HUDEP-2 (cell line): Measurements from ENCODE around the gene NAALADL1.

Experiments used
- DNase-seq, 76 experiments: peaks; one replicate each; lab custom pipeline; 2025; ENCODE audit not compliant: unreplicated experiment in 76 of 76; lab: John Stamatoyannopoulos, UW

NAALADL1 gene

GRCh38 chr11:65055538-65055937, 2.8 kb downstream of the NAALADL1 start:
- DNase-seq: no peak

GRCh38 chr11:65053827-65054508, 4.4 kb downstream of the NAALADL1 start:
- DNase-seq: no peak

- DNase-seq: no peak
These were observed 6.9 kb downstream of the NAALADL1 start for GRCh38 chr11:65051398-65051858.

- DNase-seq: peak in 1 of 76 experiments; percentile 12
These were observed 10.6 kb downstream of the NAALADL1 start for GRCh38 chr11:65047581-65048422.

DNA sequence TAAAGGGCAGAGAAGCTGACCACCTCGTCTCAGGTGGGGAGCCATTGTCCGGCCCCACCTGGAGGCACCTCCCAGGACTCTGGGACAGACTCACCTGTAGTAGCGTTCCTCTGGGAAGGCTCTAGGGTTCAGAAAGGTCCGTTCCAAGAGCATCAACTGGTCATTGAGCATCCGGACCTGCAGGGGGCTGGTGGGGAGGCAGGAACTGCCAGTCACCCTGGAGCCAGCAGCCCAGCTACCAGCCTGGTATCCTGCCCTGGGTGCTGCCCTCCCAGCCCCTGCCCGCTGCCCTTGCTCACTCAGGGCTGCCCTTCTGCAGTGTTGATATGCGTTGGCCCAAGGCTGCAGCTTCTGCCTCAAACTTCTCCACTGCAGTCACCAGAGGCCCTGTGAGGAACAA, 12.6 kb downstream of the NAALADL1 start:
- no peak for DNase-seq

DNA sequence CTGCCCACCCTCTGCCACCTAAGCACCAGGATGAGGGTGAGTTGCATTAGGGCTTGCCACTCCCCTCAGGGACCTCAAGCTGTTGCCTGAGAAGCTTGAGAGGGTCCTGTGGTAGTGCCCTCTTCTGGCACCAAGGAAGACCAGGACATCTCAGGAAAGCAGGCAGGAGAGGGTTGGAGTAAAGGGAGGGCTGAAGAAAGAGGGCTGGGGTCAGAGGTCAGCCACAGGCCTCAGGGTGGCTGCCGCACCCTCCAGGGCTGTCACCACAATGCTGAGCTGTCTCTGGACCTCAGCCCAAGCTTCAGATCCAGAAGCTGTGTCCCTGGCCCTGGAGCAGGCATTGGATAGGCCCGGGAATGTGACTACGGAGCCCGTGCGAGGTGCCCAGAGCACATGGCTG, 13.3 kb downstream of the NAALADL1 start:
- no peak for DNase-seq

DNA sequence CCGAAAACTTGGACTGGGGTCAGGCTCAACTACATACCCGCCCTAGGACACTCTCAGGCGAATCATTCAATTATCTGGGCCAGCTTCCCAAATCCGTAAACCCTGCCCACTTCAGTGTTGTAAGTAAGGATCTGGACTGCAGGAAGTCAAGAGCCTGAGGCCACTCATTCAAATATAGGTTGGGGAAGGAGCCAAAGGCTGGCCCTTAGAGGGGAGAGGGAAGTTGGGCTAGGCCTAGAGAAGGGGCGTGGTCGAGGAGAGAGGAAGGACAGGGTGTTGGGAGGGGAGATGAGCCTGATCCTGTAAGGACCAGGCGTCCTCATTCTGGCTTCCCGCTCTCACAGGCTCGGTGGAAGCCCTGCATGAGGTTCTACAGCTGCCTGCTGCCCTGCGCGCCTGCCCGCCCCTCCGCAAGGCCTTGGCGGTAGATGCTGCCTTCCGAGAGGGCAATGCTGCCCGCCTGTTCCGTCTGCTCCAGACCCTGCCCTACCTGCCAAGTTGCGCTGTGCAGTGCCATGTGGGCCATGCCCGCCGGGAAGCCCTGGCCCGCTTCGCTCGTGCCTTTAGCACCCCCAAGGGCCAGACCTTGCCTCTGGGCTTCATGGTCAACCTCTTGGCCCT, 14.4 kb downstream of the NAALADL1 start:
- DNase-seq: no peak

- DNase-seq: no peak
These were observed 15.5 kb downstream of the NAALADL1 start for GRCh38 chr11:65042891-65043290.

- DNase-seq: peak; percentile 42 to 98 (median 90)
These were observed 17.3 kb downstream of the NAALADL1 start, which contains the start of gene SAC3D1 for GRCh38 chr11:65040847-65041622. SAC3D1 (plus strand) TSS chr11:65041210; CDS start chr11:65041293, 83 bp downstream.

DNA sequence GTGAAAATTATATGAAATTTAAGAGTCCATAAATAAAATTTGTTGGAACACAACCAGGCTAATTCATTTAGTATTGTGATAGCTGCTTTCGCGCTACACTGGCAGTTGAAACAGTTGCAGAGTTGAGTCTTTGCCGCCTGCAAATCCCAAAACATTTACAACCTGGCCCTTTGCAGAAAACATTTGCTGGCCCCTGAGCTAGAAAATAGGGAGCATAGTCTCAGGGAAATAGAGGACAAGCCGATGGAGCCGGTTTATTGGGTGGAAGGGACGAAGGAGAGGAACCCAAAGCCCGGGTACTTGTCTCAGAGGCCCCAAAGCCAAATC, 17.9 kb downstream of the NAALADL1 start:
- peak in 1 of 76 experiments; percentile 77 for DNase-seq

DNA sequence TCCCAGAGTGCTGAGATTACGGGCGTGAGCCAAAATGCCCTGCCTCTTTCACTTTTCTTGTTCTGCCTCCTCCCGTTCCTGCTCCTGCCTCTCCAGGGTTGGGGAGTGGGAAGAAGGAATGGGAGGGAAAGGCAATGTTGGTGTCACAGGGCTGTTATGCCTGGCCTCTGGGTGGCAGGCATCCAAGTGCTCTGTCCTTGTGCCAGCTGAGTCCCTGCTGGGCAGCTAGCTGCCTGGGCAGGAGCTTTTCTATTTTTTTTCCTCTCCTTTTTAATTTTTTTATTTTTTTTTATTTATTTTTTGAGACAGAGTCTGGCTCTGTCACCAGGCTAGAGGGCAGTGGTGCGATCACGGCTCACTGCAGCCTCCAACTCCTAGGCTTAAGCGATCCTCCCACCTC, 21.4 kb downstream of the NAALADL1 start:
- DNase-seq: peak in 1 of 76 experiments; percentile 12

DNA sequence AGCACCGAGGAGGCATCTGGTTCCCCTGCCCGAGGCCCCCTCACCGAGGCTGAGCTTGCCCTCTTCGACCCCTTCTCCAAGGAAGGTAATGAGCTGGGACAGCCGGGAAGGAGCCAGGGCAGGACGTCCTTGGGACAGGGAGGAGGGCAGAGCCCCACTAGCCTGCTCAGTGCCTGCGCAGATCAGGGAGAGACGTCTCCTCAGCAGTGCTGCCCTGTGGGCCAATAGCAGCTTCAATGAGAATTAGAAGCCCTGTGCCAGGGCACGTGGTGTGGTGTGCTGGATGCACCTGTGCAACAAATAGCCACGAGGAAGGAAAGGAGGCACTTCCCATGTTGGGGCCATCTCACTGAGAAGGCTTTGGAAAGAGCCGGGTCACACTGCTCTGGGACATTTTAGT, 22.8 kb downstream of the NAALADL1 start:
- DNase-seq: no peak

GRCh38 chr11:65034423-65034822, 23.9 kb downstream of the NAALADL1 start:
- no peak for DNase-seq

- DNase-seq: no peak
These were observed 26.1 kb downstream of the NAALADL1 start for GRCh38 chr11:65032216-65032615.

DNA sequence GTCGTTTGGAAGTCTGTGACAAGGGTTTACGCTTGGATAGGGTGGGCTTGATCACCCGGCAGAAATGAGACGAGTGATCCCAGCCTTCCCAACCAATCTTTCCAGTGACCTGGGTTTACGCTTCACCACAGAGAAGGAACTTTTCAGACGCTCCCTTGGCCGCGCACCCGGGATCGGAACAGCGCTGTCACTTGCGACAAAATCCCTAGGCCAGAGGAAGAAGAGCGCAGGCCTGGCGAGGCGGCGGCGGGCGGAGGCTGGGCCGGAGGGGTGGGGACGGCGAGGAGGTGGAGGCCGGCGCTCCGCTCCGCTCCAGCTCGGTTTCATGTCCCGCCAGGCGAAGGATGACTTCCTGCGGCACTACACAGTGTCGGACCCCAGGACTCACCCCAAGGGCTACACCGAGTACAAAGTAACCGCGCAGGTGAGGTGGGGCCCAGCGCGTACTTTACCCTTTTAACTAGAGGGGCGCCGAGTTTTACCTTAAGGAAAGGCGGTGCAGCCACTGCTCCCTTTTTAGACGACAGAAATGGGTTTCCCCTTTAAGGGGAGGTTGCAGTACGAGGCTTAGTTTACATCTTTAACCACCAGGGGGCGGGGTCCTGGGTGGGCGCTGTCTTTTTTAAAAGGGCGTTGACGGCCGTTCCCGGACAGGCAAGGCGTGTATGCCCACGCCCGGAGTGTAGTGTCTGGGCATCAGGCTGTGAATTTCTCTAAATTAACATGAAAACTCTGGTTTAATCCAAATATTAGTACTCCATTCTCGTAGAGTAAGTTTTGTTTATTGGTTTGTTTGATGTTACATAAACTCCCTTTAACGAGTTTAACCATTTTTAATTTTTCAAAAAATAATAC, 30.9 kb downstream of the NAALADL1 start, which contains the start of gene SNX15:
Gene SNX15, plus strand, starts transcription at position 227 of the 855 bp plus-strand sequence. Its CDS starts 99 bp downstream, at position 326.
- DNase-seq: peak in 75 of 76 experiments; percentile 30 to 96 (median 88)

DNA sequence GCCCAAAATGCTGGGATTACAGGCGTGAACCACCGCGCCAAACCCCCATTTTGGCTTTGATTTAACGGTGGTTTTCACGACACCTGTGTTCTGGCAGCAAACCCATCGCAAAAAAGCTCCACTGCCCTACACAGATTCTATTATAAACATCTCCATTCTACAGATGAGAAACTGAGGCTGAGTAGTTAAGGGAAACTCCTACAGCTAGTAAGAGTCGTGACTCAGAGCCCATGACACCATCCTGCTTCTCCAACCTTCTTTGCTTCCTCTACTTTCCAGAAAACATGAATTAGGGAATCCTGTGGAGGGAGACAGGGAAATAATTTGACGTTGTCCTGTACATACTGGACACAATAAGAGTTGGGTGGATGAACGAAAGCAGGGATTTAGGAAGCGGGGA, 31.5 kb downstream of the NAALADL1 start:
- DNase-seq: no peak

GRCh38 chr11:65023502-65023901, 34.9 kb downstream of the NAALADL1 start:
- peak in 42 of 76 experiments; percentile 5 to 69 (median 26) for DNase-seq

DNA sequence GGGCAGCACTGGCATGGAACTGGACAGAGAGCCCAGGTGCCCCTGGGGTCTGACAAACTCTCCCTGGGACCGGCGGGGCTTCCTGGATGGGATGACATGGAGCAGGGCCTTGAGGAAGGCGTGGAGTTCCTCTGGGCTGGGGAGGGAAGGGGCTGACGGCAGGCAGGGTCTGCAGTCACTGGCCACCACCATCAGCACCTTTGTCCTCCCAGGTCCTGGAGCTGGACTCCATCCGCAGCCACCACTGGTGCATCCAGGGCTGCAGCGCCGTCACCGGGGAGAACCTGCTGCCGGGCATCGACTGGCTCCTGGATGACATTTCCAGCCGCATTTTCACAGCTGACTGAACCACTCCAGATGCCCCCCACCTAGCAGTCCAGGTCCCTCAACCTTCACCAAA, 36.8 kb downstream of the NAALADL1 start:
- DNase-seq: no peak

- no peak for DNase-seq
These were observed 37.4 kb downstream of the NAALADL1 start for GRCh38 chr11:65021003-65021402.

DNA sequence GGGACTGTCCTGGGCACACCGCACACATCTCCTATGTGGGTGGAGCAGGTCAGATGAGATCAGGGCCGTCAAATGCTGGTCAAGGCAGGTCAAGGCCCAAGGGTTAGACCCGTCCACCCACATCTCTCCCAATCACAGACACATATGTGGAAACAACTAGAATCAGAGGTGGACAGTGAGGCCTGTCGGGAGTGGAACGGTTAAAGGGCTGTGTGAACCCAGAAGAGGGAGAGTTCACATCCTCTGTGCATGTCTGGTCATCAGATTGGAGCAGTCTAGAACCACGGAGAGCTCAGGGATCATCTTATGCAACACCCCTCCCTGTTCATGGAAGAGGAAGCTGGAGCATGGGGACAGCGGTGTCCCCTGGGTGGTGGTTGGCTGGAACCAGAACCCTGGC, 38.5 kb downstream of the NAALADL1 start:
- DNase-seq: no peak
